ENCODE measurements around the gene NRG2. TPM values are rescaled to one million over a fixed set of nuclear protein-coding genes. Genes with fewer than 3 reads are reported as not detected.

NRG2 gene
- total and polyA plus RNA-seq, 2 of the 8 experiments (the other 6 are each of a cell fraction or from before 2014, with no cell fraction given): 0.27 to 0.54 TPM

DNA sequence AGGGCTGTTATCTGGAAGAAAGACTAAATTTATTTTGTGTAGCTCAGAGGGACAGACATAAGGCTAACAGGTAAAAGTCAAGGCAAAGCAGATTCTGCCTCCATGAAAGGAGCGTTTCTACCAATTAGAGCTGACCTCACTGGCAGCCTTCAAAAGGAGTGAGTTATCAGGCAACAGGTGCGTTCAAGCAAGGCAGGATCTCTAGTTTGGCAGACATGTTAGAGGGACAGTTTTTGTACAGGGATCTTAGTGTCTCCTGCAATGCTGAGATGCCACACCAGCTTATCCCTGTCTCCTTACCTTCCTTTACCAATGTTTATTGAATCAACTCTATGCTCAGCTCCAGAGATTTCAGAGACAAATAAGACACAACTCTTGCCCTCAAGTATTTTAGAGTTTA lies 73.8 kb downstream of the NRG2 start:
- no peak for FAIRE-seq

More for the DNA sequence above, 73.8 kb downstream of the NRG2 start:
- H2BK5ac ChIP-seq (ENCODE audit: low read depth, low read length): no peak overlapping the region
- H3K18ac ChIP-seq (ENCODE audit: extremely low read depth, low read length): no peak overlapping the region
- CTCF ChIA-PET (ENCODE audit: partially characterized antibody): interaction anchor here (0.6 to 14.0 kb wide), 68 partner anchors 13 to 620 kb away, joined by 3 to 276 read pairs (median 9); partner anchors contain the start of gene NRG2
- H3K79me2 ChIP-seq (ENCODE audit: control insufficient read depth in 1 of 2, insufficient read depth in 2 of 2, low read length in 2 of 2): no peaks in the 10 kb centered on the region
- no peaks in the 10 kb centered on the region for H3K79me1 ChIP-seq (ENCODE audit: low read depth, low read length)
- H3K27me3 ChIP-seq (replicated peaks in 1 of 4; ENCODE audit: control insufficient read depth in 3 of 4, extremely low read depth in 1 of 4, insufficient read depth in 3 of 4, low read length in 3 of 4): no peaks in the 10 kb centered on the region; a peak in 1 of 7 replicates
- no peak overlapping the region for H2BK20ac ChIP-seq (ENCODE audit: low read length)
- H3K9me3 ChIP-seq (ENCODE audit: insufficient read depth in 2 of 2, low read depth in 1 of 2, low read length in 1 of 2): no peaks in the 10 kb centered on the region
- DNase-seq (ENCODE audit: low read depth in 1 of 2, low spot score in 2 of 2): no peak
- no peaks in the 10 kb centered on the region for H3K4me1 ChIP-seq (replicated peaks in 1 of 4; ENCODE audit: control insufficient read depth in 3 of 4, insufficient read depth in 4 of 4, low read length in 3 of 4)
- no peak overlapping the region for H2BK12ac ChIP-seq (ENCODE audit: low read depth, low read length)
- no peaks in the 10 kb centered on the region for H3K36me3 ChIP-seq (ENCODE audit: control insufficient read depth in 2 of 4, insufficient read depth in 4 of 4, low read length in 3 of 4)
- H3K27ac ChIP-seq (ENCODE audit: low read depth, low read length): no peak overlapping the region
- H3K4ac ChIP-seq (replicated peaks; ENCODE audit: insufficient read length, low read depth, low read length): no peak overlapping the region
- H3K9ac ChIP-seq (replicated peaks in 1 of 4; ENCODE audit: extremely low read depth in 1 of 4, low read depth in 3 of 4, low read length in 3 of 4): no peak overlapping the region
- no peak overlapping the region for H2AK5ac ChIP-seq (ENCODE audit: low read depth, low read length)
- WGBS, 2 experiments (ENCODE audit: extremely low coverage in 1 of 2, insufficient coverage in 1 of 2, insufficient read length in 1 of 2, insufficient replicate concordance in 2 of 2, low coverage in 1 of 2, low lambda C conversion rate in 2 of 2, missing lambda C conversion rate in 1 of 2): 91% methylated on average over 2 of the region's 2 CpGs; no CpG with 5 or more reads in 1 of the 2 experiments
- no peak overlapping the region for H3K56ac ChIP-seq (replicated peaks; ENCODE audit: insufficient read length, low read depth, low read length)
- no peak overlapping the region for H2BK15ac ChIP-seq (ENCODE audit: low read length)
- POLR2A ChIA-PET (ENCODE audit: partially characterized antibody): interaction anchor here (1.4 to 1.8 kb wide), 2 partner anchors 14 to 66 kb away, joined by 5 read pairs; no protein-coding TSS in a partner anchor
- no peaks in the 10 kb centered on the region for H3K23me2 ChIP-seq (ENCODE audit: low read depth, low read length)
- H2BK120ac ChIP-seq (replicated peaks; ENCODE audit: low read depth, low read length): no peak overlapping the region
- no peaks in the 10 kb centered on the region for H4K20me1 ChIP-seq (replicated peaks in 1 of 2; ENCODE audit: control insufficient read depth in 1 of 2, insufficient read depth in 2 of 2, low read length in 2 of 2)
- H4K8ac ChIP-seq (ENCODE audit: extremely low read depth, insufficient read depth, low read length): no peak overlapping the region
- no peak overlapping the region for H4K91ac ChIP-seq (replicated peaks; ENCODE audit: insufficient read length, low read length)
- no peak overlapping the region for H3K23ac ChIP-seq (ENCODE audit: insufficient read length)
- H3K4me3 ChIP-seq (ENCODE audit: extremely low read depth in 1 of 4, insufficient read depth in 2 of 4, low read depth in 3 of 4, low read length in 4 of 4): no peak overlapping the region
- H3K14ac ChIP-seq (ENCODE audit: insufficient read length): no peak overlapping the region
- no peak overlapping the region for H3K4me2 ChIP-seq (ENCODE audit: insufficient read depth in 1 of 2, low read depth in 2 of 2, low read length in 2 of 2)
- no peak overlapping the region for H2AFZ ChIP-seq (ENCODE audit: low read length)
- TF ChIP-seq KDM1A (IDR thresholded peaks at IDR 0.05; ENCODE audit: borderline replicate concordance, low read length) (no peak), SP2 (IDR thresholded peaks at IDR 0.05; ENCODE audit: low read length) (no peak), TCF12 (IDR thresholded peaks at IDR 0.05; ENCODE audit: low read depth, low read length) (no peak), RBBP5 (IDR thresholded peaks at IDR 0.05; ENCODE audit: borderline replicate concordance, low read depth, low read length) (no peak), MAX (IDR thresholded peaks at IDR 0.05) (no peak), GTF2F1 (IDR thresholded peaks at IDR 0.05; ENCODE audit: borderline replicate concordance, low read depth, low read length) (no peak), EZH2 (IDR thresholded peaks at IDR 0.05; ENCODE audit: low read depth, low read length, severe bottlenecking) (no peak), ATF2 (IDR thresholded peaks at IDR 0.05; ENCODE audit: low read length) (no peak), RNF2 (IDR thresholded peaks at IDR 0.05; ENCODE audit: borderline replicate concordance, low read depth, low read length, missing control alignments, poor library complexity, severe bottlenecking) (no peak), TBP (IDR thresholded peaks at IDR 0.05; ENCODE audit: low read depth, low read length) (no peak), CREB1 (IDR thresholded peaks at IDR 0.05) (no peak)
- no peak overlapping the region for H4K5ac ChIP-seq (ENCODE audit: insufficient read length, low read depth, low read length)

All from H1 (cell line).